ENCODE results near the gene FOXD1.
"Not testable (repeated sequence)": the region's sequence is repeated elsewhere in the genome, so short reads cannot be mapped to it uniquely, and the experiment has no call there.

The FOXD1 gene

DNA sequence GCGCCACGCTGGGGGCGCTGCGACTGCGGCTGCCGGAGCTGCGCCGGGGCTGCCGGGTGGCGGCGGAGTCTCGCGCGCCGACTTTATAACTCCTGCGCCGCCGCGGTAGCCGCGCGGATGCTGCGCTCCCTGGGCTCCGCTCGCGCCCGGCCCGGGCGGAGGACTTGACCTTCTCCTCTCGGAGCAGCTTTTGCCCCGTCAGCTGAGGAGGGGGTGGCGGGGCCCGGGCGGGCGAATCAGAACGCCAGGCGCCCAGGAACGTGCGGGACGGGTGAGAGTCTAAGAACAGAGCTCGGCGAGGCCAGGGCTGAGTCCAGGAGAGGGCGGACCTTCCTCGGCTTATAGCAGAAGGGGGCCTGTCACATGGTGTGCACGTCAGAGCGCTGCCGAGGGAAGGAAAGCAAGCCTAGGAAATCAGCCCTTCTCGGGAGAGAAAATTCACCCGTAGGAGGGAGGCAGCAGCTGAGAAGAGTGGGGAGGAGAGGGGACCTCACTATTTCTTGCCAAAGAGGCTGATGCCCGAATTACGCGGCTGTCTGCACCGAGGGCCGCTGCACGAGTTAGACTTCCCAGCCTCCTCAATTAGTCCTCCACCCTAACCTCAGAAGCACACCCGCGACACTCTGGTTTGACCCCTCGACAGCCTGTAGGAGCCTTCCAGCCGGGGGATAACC lies at the start of gene FOXD1:
Gene FOXD1 (minus strand): TSS at position 315 of the 674 bp plus-strand sequence. CDS start 415 bp downstream, outside the sequence.
- peak; percentile 86 for DNase-seq (ENCODE audit: low read depth)

DNA sequence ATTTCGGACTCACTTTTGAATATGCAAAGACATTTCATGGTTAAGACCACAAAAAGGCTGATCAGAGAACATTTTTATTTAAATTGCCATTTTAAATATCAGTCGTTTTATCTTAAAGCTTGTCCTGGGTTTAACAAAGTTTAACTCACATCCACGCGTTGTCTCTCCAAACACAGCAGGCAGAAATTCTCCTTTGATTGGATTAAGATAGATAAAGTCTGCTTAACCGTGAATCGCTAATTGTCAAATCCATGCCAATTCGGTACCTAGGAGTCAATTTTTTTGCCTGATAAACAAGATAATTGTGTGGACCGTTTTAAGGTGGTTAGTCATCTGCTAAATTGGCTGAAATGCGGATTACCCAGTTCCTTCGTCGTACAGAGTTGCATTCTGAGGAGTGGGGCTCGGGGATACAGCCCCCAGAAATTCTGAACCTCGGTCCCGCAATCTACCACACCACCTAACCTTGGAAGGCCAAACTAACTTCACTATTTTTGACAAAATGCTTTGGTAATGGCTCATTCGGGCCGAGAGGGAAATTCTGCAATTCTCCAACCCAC lies 49.0 kb upstream of the FOXD1 start:
- no peak for DNase-seq (ENCODE audit: low read depth)

DNA sequence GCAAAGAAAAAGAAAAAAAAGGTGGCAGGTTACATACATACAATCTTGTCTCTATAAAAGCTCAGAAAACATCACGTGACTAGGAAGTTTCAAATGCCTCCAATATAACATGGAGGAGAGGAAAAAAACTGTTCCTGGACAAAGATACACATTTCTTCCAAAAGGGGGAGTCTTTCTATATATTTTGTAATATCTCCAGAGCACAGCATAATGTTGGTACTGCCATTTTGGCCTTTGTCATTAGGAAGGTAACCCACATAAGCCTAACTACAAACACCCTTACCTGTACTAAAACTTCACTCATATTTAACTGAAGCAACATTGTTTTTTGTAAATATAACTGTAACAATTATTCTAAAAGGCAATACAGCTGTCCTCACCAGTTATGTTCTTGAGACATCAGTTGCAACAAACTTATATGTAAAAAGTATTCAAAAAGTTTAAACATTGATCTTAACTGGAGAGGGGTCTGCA lies 48.4 kb upstream of the FOXD1 start:
- DNase-seq (ENCODE audit: low read depth), result peak; percentile 18

DNA sequence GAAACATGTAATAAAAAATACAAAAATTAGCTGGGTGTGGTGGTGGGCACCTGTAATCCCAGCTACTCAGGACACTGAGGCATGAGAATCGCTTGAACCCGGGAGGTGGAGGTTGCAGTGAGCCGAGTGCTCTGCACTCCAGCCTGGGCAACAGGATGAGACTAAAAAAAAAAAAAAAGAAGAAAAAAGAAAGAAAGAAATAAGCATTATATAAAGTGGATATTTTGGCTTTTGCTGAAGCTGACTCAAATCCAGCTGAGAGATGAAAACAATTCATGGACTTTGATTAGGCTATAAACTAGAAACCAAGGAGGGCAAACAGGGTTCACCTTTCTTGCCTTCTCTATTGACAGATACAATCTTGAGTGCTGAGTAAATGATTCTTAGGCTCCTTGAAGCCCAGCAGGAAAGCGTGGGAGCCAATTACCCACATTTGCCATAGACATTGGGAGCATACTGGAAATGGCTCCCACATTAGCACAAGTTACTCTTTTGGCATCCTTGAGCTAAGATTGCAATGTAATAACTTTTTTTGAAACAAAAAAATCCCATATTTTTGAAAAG lies 47.3 kb upstream of the FOXD1 start:
- no peak for DNase-seq (ENCODE audit: low read depth)

DNA sequence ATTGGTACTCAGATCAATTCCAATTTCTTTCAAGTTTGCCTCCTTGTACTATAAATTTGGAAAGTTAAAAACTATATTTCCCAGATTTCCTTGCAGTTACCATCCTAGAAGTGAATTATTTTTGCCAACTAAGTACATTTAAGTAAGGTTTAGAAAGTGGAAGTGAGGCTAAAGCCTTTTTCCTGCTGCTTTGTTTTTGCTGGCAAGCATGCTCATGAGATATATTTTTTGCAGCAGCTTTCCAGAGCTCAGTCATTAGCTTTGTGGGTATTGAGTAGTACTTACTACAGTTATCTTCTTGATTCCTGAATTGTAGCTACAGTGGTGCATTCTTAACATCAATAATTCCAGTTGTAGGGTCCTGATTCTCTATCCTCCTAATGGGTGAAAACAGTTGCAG lies 46.1 kb upstream of the FOXD1 start:
- DNase-seq (ENCODE audit: low read depth), result no peak

DNA sequence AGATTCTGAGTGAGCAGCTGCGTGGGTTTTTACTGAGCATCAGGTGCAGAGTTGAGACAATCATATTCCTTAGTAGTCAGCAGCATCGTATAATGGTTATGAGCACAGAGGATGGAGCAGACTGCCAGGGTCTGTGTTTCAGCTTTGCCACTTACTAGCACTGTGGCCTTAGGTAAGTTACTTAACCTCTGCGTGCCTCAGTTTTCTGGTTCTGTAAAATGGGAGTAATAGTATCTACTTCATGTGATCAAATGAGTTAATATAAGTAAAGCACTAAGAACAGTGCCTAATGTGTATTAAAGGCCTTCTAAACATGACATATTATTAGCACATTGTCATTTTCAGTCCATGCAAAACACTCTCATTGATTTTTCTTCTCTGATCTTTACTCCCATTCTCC lies 44.8 kb upstream of the FOXD1 start:
- no peak for DNase-seq (ENCODE audit: low read depth)

DNA sequence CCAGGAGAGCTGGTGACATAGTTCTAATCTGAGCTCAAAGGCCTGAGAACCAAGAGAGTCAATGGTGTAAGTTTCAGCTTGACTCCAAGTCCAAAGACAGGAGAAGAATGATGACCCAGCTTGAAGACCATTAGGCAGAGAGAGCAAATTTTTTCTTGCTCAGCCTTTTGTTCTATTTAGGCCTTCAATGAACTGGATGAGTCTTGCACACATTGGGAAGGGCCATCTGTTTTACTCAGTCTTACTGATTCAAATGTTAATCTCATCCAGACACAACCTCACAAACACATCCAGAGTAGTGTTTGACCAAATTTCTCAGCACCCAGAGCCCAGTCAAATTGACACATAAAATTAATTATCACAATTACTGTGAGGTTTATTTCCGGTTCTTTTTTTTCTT lies 42.6 kb upstream of the FOXD1 start:
- no peak for DNase-seq (ENCODE audit: low read depth)

DNA sequence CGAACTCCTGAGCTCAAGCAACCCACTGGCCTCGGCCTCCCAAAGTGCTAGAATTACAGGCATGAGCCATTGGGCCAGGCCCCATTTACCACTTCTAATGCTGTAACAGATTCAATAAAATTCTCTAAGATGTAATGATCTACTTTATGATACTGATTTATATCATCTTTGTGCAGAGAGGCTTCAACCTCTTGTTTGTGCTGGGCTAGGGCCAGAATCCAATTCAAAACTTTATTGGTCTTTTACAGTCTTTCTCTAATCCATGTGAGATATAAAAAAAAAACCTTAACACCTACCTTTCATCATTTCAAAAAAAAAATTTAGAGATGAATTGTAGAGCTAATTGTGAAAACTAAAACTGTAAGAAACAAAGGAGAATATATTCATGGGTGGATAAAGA lies 41.5 kb upstream of the FOXD1 start:
- DNase-seq (ENCODE audit: low read depth), result no peak

DNA sequence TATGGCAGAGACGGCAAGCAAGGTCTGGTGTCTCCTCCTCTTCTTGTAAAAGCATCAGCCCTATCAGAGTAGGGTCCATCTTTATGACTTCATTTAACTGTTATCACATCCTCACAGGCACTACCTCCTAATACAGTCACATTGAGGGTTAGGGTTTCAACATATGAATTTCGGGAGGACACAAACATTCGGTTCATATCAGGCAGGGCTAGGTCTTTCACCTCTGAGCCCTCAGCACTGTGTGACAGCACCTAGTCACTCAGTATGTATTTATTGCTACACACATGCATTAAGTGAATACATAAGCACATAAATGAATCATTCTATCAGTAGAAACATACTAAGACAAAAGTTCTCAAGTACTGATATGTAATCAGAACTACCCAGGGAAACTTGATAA lies 40.2 kb upstream of the FOXD1 start:
- no peak for DNase-seq (ENCODE audit: low read depth)

DNA sequence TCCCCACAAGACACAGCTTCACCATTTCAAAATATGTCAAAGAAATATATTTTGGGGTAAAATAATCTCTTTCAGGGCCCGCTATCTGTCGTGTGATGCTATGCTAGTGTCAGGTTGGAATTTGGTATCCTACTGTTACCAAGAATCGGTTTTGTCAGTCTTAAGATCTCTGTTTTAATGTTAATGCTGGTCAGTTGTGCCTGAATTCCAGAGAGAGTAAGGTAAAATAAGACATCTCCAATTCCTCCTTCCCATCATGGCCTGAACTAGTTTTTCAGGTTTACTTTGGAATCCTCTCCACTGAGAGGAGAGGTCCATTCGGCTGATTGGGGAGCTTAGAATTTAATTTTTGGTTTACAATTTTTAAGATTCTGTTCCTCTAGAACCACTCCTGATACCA lies 39.2 kb upstream of the FOXD1 start:
- no peak for DNase-seq (ENCODE audit: low read depth)

DNA sequence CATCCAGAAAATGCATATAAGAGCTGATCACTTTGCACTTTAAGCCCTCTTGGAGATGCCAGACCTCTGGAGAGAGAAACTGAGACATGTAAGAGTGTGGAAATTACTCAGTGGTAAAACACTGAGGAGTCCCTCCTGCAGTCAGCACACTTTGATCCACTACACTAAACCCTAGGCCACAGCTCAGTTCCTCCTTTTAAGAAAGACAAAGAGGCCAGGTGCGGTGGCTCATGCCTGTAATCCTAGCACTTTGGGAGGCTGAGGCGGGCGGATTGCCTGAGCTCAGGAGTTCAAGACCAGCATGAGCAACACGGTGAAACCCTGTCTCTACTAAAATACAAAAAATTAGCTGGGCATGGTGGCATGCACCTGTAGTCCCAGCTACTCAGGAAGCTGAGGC lies 38.7 kb upstream of the FOXD1 start:
- not testable (repeated sequence) for DNase-seq (ENCODE audit: low read depth)

DNA sequence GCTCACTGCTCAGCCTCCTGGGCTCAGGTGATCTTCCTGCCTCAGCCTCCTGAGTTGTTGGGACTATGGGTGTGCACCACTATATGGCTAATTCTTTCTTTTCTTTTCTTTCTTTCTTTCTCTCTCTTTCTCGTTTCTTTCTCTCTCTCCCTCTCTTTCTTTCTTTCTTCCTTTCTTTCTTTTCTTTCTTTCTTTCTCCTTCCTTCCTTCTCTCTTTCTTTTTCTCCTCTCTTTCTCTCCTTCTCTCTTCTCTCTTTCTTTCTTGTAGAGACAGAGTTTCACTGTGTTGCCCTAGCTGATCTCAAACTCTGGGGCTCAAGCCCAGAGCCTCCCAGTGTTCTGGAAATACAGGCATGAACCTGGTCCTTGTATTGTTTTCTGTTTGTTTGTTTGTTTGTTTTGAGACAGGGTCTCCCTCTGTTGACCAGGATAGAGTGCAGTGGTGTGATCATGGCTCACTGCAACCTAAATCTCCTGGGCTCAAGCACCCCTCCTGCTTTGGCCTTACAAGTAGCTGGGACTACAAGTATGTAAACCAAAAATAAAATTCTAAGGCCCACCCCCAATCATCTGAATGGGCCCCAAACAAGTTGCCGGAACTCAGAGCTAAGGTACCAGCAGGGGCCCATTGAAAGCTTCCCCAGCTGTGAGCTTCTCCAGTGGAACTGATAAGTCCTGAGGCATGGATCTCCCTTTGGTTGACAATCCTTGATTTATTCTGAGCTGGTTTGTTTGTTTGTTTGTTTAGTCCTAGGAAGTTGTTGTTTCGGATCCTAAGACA lies 37.7 kb upstream of the FOXD1 start:
- no peak for DNase-seq (ENCODE audit: low read depth)

DNA sequence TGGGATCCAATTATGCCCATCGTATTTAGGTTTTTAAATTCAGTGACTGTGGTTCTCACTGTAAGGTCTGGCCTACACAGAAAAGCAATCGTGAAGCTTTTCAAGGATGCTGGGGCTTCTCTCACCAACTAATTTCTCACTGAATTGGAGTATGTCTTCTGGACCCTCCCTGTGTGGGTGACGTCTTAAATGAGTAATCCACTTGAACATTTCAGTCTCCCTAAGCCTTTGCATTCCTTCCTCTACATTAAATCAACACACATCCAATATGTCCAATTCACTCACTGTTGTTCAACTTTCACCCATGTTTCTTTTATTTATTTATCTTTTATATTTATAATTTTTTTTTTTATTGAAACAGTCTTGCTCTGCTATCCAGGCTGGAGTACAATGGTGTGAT lies 37.1 kb upstream of the FOXD1 start:
- DNase-seq (ENCODE audit: low read depth), result no peak

DNA sequence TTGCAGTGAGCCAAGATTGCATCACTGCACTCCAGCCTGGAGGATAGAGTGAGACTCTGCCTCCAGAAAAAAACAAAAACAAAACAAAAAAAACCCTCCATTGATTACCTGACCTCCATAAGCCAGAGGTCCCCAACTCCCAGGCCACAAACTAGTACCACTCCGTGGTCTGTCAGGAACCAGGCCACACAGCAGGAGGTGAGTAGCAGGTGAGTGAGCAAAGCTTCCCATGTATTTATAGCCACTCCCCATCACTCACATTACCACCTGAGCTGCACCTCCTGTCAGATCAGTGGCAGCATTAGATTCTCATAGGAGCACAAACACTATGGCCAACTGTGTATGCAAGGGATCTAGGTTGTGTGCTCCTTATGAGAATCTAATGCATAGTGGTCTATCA lies 35.9 kb upstream of the FOXD1 start:
- no peak for DNase-seq (ENCODE audit: low read depth)

DNA sequence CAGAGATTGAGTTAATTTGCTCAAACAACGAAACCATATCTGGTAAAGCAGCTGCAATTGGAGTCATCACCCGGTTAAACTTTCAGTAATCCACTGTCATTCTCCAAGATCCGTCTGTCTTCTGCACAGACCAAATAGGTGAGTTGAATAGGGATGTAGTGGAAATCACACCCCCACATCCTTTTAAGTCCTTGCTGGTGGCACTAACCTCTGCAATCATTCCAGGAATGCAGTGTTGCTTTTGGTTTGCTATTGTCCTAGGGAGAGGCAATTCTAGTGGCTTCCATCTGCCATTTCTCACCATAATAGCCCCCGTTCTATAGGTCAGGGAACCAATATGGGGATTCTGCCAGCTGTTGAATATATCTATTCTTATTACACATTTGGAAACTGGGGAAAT lies 35.1 kb upstream of the FOXD1 start:
- no peak for DNase-seq (ENCODE audit: low read depth)

DNA sequence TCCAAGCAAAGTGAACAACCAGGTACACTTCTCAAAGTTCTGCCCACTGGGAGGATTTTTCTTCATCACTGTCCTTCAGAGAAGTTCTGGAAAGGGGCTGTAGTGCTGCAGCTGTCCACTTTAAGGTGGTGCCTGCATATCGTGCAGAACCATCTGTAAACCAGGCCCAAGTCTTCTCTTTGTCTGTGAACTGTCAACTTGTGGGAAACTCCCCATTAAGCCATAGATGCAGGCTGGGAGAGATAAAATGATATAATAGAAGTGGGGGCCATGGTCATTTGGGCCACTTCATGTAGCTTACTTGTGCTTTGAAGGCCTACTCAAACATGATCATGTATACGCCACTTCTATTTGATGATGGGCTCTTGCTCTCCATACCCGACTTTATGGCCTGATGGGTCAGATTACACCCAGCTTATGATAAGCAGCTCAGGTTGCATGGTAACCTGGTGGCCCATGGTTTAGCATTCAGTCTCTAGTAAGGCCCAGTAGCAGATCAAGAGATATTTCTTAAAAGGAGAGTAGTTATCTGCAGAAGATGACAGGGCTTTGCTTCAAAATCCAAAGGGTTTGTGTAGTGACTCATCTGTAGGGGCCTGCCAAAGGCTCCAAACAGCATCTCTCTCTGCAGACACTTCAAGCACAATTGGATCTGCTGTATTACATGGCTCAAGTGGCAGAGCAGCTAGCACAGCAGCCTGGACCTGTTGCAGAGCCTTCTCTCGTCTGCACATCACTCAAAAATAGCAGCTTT lies 34.0 kb upstream of the FOXD1 start:
- DNase-seq (ENCODE audit: low read depth), result peak; percentile 23

DNA sequence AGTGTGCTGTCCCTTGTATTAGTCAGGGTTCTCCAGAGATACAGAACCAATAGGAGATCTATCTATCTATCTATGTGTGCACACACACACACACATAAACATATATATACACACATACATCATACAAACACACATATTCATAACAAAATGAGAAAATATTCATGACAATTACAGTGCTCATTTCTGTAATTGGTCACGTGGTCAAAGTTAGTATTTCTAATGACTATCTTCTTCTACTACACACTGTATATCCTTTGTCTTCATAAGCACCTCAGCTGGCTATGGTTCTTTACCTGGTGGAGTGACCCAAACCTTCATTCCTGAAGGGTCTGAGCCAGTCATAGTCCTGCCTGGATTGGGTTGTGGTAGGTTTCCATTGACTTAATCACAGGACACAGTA lies 31.9 kb upstream of the FOXD1 start:
- no peak for DNase-seq (ENCODE audit: low read depth)

DNA sequence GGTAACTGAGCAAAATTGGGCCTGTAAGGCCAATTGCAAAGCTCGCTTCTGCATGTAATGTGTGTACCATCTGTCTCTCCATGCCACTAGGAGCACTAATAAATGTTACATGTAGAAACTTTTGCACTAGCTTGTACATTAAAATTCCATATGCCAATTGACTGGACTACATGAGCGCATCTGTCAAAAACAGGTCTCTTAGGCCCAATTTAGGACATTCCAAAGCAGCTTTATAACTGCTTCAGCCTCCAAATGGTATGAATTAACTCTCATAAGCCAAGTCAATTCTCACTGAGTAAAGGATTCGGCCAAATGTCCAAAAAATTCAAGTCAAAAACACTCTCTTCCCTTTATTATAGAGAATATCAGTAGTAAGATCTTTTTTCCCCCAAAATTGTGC lies 23.5 kb upstream of the FOXD1 start:
- DNase-seq (ENCODE audit: low read depth), result no peak

DNA sequence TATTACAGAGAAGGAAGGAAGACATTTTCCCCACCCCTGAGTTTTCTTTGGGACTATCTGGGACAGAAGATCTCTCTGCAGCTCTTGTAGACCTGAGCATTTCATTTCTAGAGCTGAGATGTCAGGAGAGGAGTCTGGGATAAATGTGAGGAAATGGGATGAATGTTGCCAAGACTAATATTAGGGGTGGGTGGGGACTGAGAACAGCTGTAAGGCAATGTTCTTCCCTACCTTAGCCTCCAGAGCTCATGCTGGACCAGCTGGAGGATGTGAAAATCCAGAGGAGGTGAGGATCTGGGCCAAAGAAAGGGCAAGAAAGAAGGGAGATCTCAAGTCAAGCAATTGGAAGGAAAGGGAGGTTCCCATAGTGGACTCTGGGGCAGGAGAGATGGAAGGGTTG lies 23.1 kb upstream of the FOXD1 start:
- DNase-seq (ENCODE audit: low read depth), result no peak

DNA sequence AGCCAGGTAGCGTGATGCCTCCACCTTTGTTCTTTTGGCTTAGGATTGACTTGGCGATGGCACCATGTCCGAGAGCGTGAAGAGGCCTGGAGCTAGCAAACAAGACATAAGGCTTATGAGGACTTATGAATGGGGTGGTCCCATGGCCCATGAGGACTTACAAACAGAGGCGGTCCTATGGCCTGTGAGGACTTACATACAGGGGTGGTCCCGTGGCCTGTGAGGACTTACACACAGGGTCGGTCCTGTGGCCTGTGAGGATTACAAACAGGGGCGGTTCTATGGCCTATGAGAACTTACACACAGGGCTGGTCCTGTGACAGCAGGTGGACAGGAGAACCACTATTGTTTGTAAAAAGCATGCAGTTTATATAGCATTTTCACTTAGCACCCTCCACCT lies 21.3 kb upstream of the FOXD1 start:
- no peak for DNase-seq (ENCODE audit: low read depth)

DNA sequence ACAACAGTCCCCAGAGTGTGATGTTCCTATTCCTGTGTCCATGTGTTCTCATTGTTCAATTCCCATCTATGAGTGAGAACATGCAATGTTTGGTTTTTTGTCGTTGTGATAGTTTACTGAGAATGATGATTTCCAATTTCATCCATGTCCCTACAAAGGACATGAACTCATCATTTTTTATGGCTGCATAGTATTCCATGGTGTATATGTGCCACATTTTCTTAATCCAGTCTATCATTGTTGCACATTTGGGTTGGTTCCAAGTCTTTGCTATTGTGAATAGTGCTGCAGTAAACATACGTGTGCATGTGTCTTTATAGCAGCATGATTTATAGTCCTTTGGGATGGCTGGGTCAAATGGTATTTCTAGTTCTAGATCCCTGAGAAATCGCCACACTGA lies 20.1 kb upstream of the FOXD1 start:
- DNase-seq (ENCODE audit: low read depth), result not testable (repeated sequence)

DNA sequence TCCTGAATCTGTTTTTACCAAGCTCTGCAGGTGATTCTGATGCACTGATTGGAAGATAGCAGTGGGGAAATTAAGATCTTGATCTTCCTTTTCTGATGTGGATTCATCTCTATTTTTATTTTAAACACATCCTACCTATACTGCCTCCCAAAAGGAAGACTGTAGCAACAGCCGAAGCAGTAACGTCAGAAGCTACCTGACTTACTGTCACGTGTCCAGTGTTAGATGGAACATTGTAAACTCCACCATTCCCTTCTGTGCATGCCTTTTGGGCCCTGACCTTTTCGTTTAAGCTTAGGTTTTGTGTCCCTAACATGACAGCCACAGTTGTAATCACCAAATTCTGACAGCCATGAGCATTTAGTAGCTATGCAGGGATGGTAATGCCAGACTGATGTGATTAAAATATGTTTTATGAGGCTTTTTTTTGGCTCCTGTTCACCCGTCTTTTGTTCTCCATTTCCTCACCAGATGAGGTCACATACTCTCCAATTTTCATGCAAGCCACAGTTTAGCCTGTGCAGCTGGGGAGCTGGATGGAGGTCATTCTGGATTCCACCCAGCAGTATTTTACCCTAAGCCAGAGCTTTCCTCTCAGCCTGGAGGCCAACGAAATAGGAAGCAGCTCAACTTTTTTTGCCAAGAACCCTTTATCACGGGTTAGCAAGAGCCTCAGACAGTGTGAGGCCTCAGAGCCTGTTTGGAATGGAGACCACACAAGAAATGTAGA lies 15.6 kb upstream of the FOXD1 start:
- no peak for DNase-seq (ENCODE audit: low read depth)

Data from non-pigmented ciliary epithelial cell (primary cell).